HepG2 (cell line): ENCODE results near the gene PTGR2. TPM values are rescaled to one million over a fixed set of nuclear protein-coding genes. Genes with fewer than 3 reads are reported as not detected.

Experiments used
- CBX5 ChIP-seq: sonication (generic); formaldehyde crosslinking; IDR thresholded peaks from 2 replicates; pipeline ENCODE4 v1.4.0; 2020; ENCODE audit warnings: missing genetic modification reagents, borderline replicate concordance
- ETV6 ChIP-seq: sonication (generic); formaldehyde crosslinking; conservative IDR thresholded peaks from 2 replicates; pipeline ENCODE4 v1.4.0; 2020; ENCODE audit warnings: missing genetic modification reagents
- FOXK2 ChIP-seq: fragments of 450-650 bp; IDR thresholded peaks from 2 replicates; pipeline ENCODE4 v1.6.1; 2016
- SRF ChIP-seq: IDR thresholded peaks from 2 replicates; pipeline ENCODE4 v1.6.1; 2011; ENCODE audit warnings: mild to moderate bottlenecking, low read depth, low read length, moderate library complexity
- TCF7L2 ChIP-seq: IDR thresholded peaks from 2 replicates; pipeline ENCODE4 v1.6.1; 2011; ENCODE audit warnings: mild to moderate bottlenecking, low read depth, low read length, moderate library complexity
- ZNF136 ChIP-seq: sonication (generic); formaldehyde crosslinking; IDR thresholded peaks from 2 replicates; pipeline ENCODE4 v1.8.1; 2022; ENCODE audit warnings: low read depth, mild to moderate bottlenecking, moderate library complexity, missing genetic modification reagents
- ZNF30 ChIP-seq: sonication (generic); formaldehyde crosslinking; IDR thresholded peaks from 2 replicates; pipeline ENCODE4 v1.5.0; 2020; ENCODE audit warnings: mild to moderate bottlenecking, missing genetic modification reagents
- ZSCAN22 ChIP-seq: sonication (generic); formaldehyde crosslinking; IDR thresholded peaks from 2 replicates; pipeline ENCODE4 v1.4.0; 2020; ENCODE audit warnings: mild to moderate bottlenecking, missing genetic modification reagents
- polyA plus RNA-seq, 8 experiments: library from polyadenylated mRNA; depleted of rRNA in 3 of 8; stranded (reverse) in 7 of 8; unstranded in 1 of 8; fragments of >200 nt; fragmentation: Illumina TruSeq in 4 of 8; extraction: Trizol in 4 of 8; gene quantifications; 2 replicates each; pipeline versions ENCODE4 v1.2.1 to v1.2.3, GENCODE V29; 2011 to 2016; ENCODE audit warnings: low read depth in 4 of 8, missing spikeins in 1 of 8, mixed read lengths in 1 of 8; ENCODE audit not compliant: insufficient read depth in 1 of 8
- total RNA-seq, 5 experiments: library from RNA; depleted of rRNA; stranded (reverse); fragments of >200 nt; fragmentation: Illumina TruSeq; extraction: Trizol; gene quantifications; 2 replicates each; pipeline ENCODE4 v1.2.3, GENCODE V29; 2016; ENCODE audit warnings: low read depth in 1 of 5
- TF ChIP-seq, protein P1 (sequence below): sonication (generic); formaldehyde crosslinking; IDR thresholded peaks from 2 replicates; pipeline ENCODE4 v1.4.0; 2020; ENCODE audit warnings: missing genetic modification reagents, borderline replicate concordance
- TF ChIP-seq, protein P2 (sequence below): sonication (generic); formaldehyde crosslinking; IDR thresholded peaks from 2 replicates; pipeline ENCODE4 v1.4.0; 2020; ENCODE audit warnings: low read depth, missing genetic modification reagents
- TF ChIP-seq, protein P3 (sequence below): sonication (generic); formaldehyde crosslinking; IDR thresholded peaks from 2 replicates; pipeline ENCODE4 v1.8.0; 2022; ENCODE audit warnings: mild to moderate bottlenecking, missing genetic modification reagents, moderate library complexity
- TF ChIP-seq, protein P4 (sequence below): sonication (generic); formaldehyde crosslinking; IDR thresholded peaks from 2 replicates; pipeline ENCODE4 v1.4.0; 2020; ENCODE audit warnings: missing genetic modification reagents
- TF ChIP-seq, protein P5 (sequence below): sonication (generic); formaldehyde crosslinking; IDR thresholded peaks from 2 replicates; pipeline ENCODE4 v1.4.0; 2020; ENCODE audit warnings: mild to moderate bottlenecking, low read depth, missing genetic modification reagents
- TF ChIP-seq, protein P6 (sequence below): sonication (generic); formaldehyde crosslinking; IDR thresholded peaks from 2 replicates; pipeline ENCODE4 v1.4.0; 2020; ENCODE audit warnings: missing genetic modification reagents

PTGR2 gene
- total and polyA plus RNA-seq, 2 of the 13 experiments (the other 11 are each of a cell fraction or from before 2014, with no cell fraction given) = 3.0 to 4.3 TPM

DNA sequence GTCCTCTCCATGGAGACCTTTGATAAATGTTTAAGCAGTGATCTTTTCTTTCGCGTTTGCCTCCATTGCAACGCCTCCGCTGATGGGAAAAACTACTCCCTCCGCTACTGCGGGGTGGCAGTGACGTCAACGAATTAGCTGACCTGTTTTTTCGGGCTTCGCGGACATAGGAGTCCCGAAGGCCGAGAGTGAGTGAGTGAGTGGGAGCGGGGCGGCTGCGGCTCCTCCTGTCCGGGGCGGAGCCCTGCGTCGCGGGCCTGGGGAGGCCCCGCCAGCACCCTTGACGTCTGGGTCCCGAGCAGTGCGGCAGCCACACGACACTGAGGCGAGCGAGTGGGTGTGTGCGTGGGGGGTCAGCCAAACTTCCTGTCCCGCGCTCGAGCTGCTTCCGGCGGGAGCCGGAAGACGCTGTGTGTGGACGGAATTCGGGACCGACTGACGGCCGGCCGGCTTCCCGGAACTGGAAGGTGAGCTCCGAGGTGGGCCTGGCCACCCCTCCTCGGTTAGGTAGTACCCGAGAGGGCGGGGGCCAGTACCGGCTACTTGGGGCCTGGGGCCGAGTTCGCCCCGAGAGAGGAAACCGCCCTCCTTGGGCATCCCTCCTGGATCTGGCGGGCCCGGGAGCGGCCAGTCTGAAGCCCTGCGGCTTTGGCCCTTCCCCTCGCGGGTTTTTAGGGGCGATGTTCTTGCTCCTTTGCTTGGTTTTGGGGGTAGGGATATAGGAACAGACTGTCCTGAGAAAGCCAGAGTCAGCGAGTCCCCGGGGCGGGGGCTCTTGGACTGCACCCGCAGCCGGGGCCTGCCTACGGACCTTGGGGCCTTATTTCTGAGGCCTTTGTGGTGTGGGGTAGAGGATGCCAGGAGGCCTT is 35.1 kb downstream of the PTGR2 start, which contains the start of gene ZNF410 (continued):
- TF ChIP-seq, protein P1, sequence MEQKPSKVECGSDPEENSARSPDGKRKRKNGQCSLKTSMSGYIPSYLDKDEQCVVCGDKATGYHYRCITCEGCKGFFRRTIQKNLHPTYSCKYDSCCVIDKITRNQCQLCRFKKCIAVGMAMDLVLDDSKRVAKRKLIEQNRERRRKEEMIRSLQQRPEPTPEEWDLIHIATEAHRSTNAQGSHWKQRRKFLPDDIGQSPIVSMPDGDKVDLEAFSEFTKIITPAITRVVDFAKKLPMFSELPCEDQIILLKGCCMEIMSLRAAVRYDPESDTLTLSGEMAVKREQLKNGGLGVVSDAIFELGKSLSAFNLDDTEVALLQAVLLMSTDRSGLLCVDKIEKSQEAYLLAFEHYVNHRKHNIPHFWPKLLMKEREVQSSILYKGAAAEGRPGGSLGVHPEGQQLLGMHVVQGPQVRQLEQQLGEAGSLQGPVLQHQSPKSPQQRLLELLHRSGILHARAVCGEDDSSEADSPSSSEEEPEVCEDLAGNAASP = no peak; the same call in 1 of the 2 replicates
- TF ChIP-seq, protein P2, sequence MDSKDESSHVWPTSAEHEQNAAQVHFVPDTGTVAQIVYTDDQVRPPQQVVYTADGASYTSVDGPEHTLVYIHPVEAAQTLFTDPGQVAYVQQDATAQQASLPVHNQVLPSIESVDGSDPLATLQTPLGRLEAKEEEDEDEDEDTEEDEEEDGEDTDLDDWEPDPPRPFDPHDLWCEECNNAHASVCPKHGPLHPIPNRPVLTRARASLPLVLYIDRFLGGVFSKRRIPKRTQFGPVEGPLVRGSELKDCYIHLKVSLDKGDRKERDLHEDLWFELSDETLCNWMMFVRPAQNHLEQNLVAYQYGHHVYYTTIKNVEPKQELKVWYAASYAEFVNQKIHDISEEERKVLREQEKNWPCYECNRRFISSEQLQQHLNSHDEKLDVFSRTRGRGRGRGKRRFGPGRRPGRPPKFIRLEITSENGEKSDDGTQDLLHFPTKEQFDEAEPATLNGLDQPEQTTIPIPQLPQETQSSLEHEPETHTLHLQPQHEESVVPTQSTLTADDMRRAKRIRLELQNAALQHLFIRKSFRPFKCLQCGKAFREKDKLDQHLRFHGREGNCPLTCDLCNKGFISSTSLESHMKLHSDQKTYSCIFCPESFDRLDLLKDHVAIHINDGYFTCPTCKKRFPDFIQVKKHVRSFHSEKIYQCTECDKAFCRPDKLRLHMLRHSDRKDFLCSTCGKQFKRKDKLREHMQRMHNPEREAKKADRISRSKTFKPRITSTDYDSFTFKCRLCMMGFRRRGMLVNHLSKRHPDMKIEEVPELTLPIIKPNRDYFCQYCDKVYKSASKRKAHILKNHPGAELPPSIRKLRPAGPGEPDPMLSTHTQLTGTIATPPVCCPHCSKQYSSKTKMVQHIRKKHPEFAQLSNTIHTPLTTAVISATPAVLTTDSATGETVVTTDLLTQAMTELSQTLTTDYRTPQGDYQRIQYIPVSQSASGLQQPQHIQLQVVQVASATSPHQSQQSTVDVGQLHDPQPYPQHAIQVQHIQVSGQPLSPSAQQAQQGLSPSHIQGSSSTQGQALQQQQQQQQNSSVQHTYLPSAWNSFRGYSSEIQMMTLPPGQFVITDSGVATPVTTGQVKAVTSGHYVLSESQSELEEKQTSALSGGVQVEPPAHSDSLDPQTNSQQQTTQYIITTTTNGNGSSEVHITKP (CRISPR knock-in tag) = peak; percentile 95
- TF ChIP-seq SRF (no peak), ZSCAN22 (CRISPR knock-in tag) (no peak), ZNF136 (CRISPR knock-in tag) (peak; percentile 91; the same call in 1 of the 2 replicates), ETV6 (peak; percentile 99), FOXK2 (peak; percentile 12; the same call in 1 of the 2 replicates), ZNF30 (CRISPR knock-in tag) (no peak), TCF7L2 (no peak), CBX5 (no peak; the same call in 1 of the 2 replicates)
- TF ChIP-seq, protein P3, sequence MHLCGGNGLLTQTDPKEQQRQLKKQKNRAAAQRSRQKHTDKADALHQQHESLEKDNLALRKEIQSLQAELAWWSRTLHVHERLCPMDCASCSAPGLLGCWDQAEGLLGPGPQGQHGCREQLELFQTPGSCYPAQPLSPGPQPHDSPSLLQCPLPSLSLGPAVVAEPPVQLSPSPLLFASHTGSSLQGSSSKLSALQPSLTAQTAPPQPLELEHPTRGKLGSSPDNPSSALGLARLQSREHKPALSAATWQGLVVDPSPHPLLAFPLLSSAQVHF (CRISPR knock-in tag) = no peak
- TF ChIP-seq, protein P4, sequence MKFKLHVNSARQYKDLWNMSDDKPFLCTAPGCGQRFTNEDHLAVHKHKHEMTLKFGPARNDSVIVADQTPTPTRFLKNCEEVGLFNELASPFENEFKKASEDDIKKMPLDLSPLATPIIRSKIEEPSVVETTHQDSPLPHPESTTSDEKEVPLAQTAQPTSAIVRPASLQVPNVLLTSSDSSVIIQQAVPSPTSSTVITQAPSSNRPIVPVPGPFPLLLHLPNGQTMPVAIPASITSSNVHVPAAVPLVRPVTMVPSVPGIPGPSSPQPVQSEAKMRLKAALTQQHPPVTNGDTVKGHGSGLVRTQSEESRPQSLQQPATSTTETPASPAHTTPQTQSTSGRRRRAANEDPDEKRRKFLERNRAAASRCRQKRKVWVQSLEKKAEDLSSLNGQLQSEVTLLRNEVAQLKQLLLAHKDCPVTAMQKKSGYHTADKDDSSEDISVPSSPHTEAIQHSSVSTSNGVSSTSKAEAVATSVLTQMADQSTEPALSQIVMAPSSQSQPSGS (CRISPR knock-in tag) = peak; percentile 74
- TF ChIP-seq, protein P5, sequence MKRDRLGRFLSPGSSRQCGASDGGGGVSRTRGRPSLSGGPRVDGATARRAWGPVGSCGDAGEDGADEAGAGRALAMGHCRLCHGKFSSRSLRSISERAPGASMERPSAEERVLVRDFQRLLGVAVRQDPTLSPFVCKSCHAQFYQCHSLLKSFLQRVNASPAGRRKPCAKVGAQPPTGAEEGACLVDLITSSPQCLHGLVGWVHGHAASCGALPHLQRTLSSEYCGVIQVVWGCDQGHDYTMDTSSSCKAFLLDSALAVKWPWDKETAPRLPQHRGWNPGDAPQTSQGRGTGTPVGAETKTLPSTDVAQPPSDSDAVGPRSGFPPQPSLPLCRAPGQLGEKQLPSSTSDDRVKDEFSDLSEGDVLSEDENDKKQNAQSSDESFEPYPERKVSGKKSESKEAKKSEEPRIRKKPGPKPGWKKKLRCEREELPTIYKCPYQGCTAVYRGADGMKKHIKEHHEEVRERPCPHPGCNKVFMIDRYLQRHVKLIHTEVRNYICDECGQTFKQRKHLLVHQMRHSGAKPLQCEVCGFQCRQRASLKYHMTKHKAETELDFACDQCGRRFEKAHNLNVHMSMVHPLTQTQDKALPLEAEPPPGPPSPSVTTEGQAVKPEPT (CRISPR knock-in tag) = peak; percentile 78; the same call in 1 of the 2 replicates
- TF ChIP-seq, protein P6, sequence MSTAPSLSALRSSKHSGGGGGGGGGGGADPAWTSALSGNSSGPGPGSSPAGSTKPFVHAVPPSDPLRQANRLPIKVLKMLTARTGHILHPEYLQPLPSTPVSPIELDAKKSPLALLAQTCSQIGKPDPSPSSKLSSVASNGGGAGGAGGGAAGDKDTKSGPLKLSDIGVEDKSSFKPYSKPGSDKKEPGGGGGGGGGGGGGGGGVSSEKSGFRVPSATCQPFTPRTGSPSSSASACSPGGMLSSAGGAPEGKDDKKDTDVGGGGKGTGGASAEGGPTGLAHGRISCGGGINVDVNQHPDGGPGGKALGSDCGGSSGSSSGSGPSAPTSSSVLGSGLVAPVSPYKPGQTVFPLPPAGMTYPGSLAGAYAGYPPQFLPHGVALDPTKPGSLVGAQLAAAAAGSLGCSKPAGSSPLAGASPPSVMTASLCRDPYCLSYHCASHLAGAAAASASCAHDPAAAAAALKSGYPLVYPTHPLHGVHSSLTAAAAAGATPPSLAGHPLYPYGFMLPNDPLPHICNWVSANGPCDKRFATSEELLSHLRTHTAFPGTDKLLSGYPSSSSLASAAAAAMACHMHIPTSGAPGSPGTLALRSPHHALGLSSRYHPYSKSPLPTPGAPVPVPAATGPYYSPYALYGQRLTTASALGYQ (CRISPR knock-in tag) = no peak; the same call in none of the 2 replicates
